K562 treated with DMSO at 1 percent for 12 hours (cell line): ENCODE measurements around the gene COA8. TPM values are rescaled to one million over a fixed set of nuclear protein-coding genes. Genes with fewer than 3 reads are reported as not detected.

Experiments
- total RNA-seq: library from RNA; unstranded; fragments of 300-600 nt; gene quantifications from 2 replicates; pipeline ENCODE4 v1.2.3, GENCODE V29; 2022; ENCODE audit not compliant: insufficient read depth

COA8 gene
- 36.0 and 49.4 TPM in 2 replicates for total RNA-seq

GRCh38 chr14:103562429-103563225 is at the start of gene COA8, which contains the start of gene BAG5:
Gene COA8 (plus strand): TSS chr14:103562960. CDS start chr14:103563002, 42 bp downstream.
Gene BAG5 (minus strand): TSS chr14:103562657. CDS start chr14:103561164, 1,493 bp downstream.

GRCh38 chr14:103522649-103523574 is 39.8 kb upstream of the COA8 start, which contains the start of gene CKB:
Gene CKB (minus strand): TSS chr14:103522830. CDS start chr14:103522493, 337 bp downstream.

GRCh38 chr14:103528587-103529382 is 34.0 kb upstream of the COA8 start, which contains the start of gene TRMT61A:
Gene TRMT61A (plus strand): TSS chr14:103529196. CDS start chr14:103529979, 783 bp downstream.

GRCh38 chr14:103628684-103629502 is 66.1 kb downstream of the COA8 start, which contains the start of gene KLC1:
Gene KLC1 (plus strand): TSS chr14:103629211. CDS start chr14:103654565, 25,354 bp downstream.

Other genes starting within 250 kb of the COA8 start
- gene EIF5, start 228.7 kb upstream of the COA8 start, total RNA-seq, result 106 and 203 TPM in 2 replicates
- 33.2 and 52.1 TPM in 2 replicates for gene MARK3, start 177.5 kb upstream of the COA8 start, total RNA-seq
- gene CKB, start 40.1 kb upstream of the COA8 start, total RNA-seq, result 267 and 339 TPM in 2 replicates
- 4.1 and 4.9 TPM in 2 replicates for gene TRMT61A, start 33.8 kb upstream of the COA8 start, total RNA-seq
- 4.7 and 11.2 TPM in 2 replicates for gene BAG5, start 303 bp upstream of the COA8 start, total RNA-seq
- gene KLC1, start 66.3 kb downstream of the COA8 start, total RNA-seq, result 68.2 and 148 TPM in 2 replicates
- 22.9 and 23.2 TPM in 2 replicates for gene XRCC3, start 152.5 kb downstream of the COA8 start, total RNA-seq
- 12.5 and 21.2 TPM in 2 replicates for gene ZFYVE21, start 152.8 kb downstream of the COA8 start, total RNA-seq